ENCODE results near the gene ADAMTSL3.
"Not testable (repeated sequence)": the region's sequence is repeated elsewhere in the genome, so short reads cannot be mapped to it uniquely, and the experiment has no call there.

DNA sequence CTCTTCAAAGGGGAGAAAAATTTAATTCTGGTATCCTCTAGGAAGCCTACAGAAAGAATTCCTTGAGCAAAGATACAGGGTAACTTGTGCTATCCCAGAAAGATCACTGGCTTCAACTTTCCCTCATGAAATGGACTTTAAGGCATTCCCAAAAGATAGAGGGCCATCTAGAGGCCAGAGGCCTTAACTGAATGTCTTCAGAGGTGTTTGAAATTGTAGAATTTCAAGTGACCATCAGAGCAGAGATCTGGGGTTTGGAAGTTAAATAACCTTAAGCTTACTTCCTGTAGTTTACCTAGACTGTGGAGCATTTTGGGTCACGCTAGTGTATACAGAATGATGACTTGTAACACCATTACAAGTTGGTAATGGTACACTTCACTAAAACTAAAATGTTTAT lies 400.6 kb downstream of the ADAMTSL3 start:
- TF ChIP-seq, protein P1, sequence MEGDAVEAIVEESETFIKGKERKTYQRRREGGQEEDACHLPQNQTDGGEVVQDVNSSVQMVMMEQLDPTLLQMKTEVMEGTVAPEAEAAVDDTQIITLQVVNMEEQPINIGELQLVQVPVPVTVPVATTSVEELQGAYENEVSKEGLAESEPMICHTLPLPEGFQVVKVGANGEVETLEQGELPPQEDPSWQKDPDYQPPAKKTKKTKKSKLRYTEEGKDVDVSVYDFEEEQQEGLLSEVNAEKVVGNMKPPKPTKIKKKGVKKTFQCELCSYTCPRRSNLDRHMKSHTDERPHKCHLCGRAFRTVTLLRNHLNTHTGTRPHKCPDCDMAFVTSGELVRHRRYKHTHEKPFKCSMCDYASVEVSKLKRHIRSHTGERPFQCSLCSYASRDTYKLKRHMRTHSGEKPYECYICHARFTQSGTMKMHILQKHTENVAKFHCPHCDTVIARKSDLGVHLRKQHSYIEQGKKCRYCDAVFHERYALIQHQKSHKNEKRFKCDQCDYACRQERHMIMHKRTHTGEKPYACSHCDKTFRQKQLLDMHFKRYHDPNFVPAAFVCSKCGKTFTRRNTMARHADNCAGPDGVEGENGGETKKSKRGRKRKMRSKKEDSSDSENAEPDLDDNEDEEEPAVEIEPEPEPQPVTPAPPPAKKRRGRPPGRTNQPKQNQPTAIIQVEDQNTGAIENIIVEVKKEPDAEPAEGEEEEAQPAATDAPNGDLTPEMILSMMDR (conservative IDR thresholded peaks at IDR 0.05; ENCODE audit: low read depth in 2 of 2): peak in 1 of 2 experiments; percentile 43; a peak in 2 of 4 replicates
- not testable (repeated sequence) for TF ChIP-seq EZH2 (IDR thresholded peaks at IDR 0.05; ENCODE audit: low read depth, unreplicated experiment); POLR2AphosphoS5 (IDR thresholded peaks at IDR 0.05; ENCODE audit: low read depth); STAT1 (IDR thresholded peaks at IDR 0.05; ENCODE audit: unreplicated experiment); EZH2phosphoT487 (IDR thresholded peaks at IDR 0.05; ENCODE audit: unreplicated experiment); CREB1 (CRISPR knock-in tag; IDR thresholded peaks at IDR 0.05; ENCODE audit: low read depth); JUNB (IDR thresholded peaks at IDR 0.05; ENCODE audit: unreplicated experiment); ZNF331 (CRISPR knock-in tag; IDR thresholded peaks at IDR 0.05; ENCODE audit: low read depth); ZNF114 (CRISPR knock-in tag; IDR thresholded peaks at IDR 0.05)
- TF ChIP-seq, protein P2, sequence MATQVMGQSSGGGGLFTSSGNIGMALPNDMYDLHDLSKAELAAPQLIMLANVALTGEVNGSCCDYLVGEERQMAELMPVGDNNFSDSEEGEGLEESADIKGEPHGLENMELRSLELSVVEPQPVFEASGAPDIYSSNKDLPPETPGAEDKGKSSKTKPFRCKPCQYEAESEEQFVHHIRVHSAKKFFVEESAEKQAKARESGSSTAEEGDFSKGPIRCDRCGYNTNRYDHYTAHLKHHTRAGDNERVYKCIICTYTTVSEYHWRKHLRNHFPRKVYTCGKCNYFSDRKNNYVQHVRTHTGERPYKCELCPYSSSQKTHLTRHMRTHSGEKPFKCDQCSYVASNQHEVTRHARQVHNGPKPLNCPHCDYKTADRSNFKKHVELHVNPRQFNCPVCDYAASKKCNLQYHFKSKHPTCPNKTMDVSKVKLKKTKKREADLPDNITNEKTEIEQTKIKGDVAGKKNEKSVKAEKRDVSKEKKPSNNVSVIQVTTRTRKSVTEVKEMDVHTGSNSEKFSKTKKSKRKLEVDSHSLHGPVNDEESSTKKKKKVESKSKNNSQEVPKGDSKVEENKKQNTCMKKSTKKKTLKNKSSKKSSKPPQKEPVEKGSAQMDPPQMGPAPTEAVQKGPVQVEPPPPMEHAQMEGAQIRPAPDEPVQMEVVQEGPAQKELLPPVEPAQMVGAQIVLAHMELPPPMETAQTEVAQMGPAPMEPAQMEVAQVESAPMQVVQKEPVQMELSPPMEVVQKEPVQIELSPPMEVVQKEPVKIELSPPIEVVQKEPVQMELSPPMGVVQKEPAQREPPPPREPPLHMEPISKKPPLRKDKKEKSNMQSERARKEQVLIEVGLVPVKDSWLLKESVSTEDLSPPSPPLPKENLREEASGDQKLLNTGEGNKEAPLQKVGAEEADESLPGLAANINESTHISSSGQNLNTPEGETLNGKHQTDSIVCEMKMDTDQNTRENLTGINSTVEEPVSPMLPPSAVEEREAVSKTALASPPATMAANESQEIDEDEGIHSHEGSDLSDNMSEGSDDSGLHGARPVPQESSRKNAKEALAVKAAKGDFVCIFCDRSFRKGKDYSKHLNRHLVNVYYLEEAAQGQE (IDR thresholded peaks at IDR 0.05; ENCODE audit: unreplicated experiment): not testable (repeated sequence)
- TF ChIP-seq, protein P3, sequence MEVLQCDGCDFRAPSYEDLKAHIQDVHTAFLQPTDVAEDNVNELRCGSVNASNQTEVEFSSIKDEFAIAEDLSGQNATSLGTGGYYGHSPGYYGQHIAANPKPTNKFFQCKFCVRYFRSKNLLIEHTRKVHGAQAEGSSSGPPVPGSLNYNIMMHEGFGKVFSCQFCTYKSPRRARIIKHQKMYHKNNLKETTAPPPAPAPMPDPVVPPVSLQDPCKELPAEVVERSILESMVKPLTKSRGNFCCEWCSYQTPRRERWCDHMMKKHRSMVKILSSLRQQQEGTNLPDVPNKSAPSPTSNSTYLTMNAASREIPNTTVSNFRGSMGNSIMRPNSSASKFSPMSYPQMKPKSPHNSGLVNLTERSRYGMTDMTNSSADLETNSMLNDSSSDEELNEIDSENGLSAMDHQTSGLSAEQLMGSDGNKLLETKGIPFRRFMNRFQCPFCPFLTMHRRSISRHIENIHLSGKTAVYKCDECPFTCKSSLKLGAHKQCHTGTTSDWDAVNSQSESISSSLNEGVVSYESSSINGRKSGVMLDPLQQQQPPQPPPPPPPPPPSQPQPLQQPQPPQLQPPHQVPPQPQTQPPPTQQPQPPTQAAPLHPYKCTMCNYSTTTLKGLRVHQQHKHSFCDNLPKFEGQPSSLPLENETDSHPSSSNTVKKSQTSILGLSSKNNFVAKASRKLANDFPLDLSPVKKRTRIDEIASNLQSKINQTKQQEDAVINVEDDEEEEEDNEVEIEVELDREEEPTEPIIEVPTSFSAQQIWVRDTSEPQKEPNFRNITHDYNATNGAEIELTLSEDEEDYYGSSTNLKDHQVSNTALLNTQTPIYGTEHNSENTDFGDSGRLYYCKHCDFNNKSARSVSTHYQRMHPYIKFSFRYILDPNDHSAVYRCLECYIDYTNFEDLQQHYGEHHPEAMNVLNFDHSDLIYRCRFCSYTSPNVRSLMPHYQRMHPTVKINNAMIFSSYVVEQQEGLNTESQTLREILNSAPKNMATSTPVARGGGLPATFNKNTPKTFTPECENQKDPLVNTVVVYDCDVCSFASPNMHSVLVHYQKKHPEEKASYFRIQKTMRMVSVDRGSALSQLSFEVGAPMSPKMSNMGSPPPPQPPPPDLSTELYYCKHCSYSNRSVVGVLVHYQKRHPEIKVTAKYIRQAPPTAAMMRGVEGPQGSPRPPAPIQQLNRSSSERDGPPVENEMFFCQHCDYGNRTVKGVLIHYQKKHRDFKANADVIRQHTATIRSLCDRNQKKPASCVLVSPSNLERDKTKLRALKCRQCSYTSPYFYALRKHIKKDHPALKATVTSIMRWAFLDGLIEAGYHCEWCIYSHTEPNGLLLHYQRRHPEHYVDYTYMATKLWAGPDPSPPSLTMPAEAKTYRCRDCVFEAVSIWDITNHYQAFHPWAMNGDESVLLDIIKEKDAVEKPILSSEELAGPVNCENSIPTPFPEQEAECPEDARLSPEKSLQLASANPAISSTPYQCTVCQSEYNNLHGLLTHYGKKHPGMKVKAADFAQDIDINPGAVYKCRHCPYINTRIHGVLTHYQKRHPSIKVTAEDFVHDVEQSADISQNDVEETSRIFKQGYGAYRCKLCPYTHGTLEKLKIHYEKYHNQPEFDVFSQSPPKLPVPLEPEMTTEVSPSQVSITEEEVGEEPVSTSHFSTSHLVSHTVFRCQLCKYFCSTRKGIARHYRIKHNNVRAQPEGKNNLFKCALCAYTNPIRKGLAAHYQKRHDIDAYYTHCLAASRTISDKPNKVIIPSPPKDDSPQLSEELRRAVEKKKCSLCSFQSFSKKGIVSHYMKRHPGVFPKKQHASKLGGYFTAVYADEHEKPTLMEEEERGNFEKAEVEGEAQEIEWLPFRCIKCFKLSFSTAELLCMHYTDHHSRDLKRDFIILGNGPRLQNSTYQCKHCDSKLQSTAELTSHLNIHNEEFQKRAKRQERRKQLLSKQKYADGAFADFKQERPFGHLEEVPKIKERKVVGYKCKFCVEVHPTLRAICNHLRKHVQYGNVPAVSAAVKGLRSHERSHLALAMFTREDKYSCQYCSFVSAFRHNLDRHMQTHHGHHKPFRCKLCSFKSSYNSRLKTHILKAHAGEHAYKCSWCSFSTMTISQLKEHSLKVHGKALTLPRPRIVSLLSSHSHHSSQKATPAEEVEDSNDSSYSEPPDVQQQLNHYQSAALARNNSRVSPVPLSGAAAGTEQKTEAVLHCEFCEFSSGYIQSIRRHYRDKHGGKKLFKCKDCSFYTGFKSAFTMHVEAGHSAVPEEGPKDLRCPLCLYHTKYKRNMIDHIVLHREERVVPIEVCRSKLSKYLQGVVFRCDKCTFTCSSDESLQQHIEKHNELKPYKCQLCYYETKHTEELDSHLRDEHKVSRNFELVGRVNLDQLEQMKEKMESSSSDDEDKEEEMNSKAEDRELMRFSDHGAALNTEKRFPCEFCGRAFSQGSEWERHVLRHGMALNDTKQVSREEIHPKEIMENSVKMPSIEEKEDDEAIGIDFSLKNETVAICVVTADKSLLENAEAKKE (CRISPR knock-in tag; IDR thresholded peaks at IDR 0.05): not testable (repeated sequence)
- TF ChIP-seq, protein P4, sequence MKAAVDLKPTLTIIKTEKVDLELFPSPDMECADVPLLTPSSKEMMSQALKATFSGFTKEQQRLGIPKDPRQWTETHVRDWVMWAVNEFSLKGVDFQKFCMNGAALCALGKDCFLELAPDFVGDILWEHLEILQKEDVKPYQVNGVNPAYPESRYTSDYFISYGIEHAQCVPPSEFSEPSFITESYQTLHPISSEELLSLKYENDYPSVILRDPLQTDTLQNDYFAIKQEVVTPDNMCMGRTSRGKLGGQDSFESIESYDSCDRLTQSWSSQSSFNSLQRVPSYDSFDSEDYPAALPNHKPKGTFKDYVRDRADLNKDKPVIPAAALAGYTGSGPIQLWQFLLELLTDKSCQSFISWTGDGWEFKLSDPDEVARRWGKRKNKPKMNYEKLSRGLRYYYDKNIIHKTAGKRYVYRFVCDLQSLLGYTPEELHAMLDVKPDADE (IDR thresholded peaks at IDR 0.05): not testable (repeated sequence)
